GM23248 (cell line): Measurements from ENCODE around the gene CCL23. TPM values are rescaled to one million over a fixed set of nuclear protein-coding genes. Genes with fewer than 3 reads are reported as not detected.

Experiments
- DNase-seq: peaks from one replicate; pipeline ENCODE4 v3.0.0-alpha.2; 2015
- H2AFZ ChIP-seq: fragments of 200-600 bp; sonication (generic); 2 replicates; pipeline ENCODE4 v1.6.1; 2016; ENCODE audit warnings: antibody characterized with exemption
- H3F3A ChIP-seq: fragments of 200-600 bp; sonication (generic); 2 replicates; pipeline ENCODE4 v1.6.1; 2016; ENCODE audit warnings: mild to moderate bottlenecking, antibody characterized with exemption, mixed run types; ENCODE audit not compliant: insufficient read depth
- H3K27ac ChIP-seq: fragments of 200-600 bp; sonication (generic); 2 replicates; pipeline ENCODE4 v1.5.1; 2016; ENCODE audit warnings: mild to moderate bottlenecking
- H3K27me3 ChIP-seq: fragments of 200-600 bp; sonication (generic); replicated peaks from 2 replicates; pipeline ENCODE4 v1.6.1; 2016; ENCODE audit warnings: mild to moderate bottlenecking; ENCODE audit not compliant: insufficient read depth
- H3K36me3 ChIP-seq: fragments of 200-600 bp; sonication (generic); 2 replicates; pipeline ENCODE4 v1.6.1; 2016; ENCODE audit warnings: low read depth, mild to moderate bottlenecking
- H3K4me1 ChIP-seq: fragments of 200-600 bp; sonication (generic); 2 replicates; pipeline ENCODE4 v1.6.1; 2016; ENCODE audit warnings: mild to moderate bottlenecking; ENCODE audit not compliant: insufficient read depth
- H3K4me2 ChIP-seq: fragments of 200-600 bp; sonication (generic); one replicate; pipeline ENCODE4 v1.6.1; 2016; ENCODE audit warnings: mild to moderate bottlenecking; ENCODE audit not compliant: unreplicated experiment
- H3K4me3 ChIP-seq: fragments of 200-600 bp; sonication (generic); 2 replicates; pipeline ENCODE4 v1.5.1; 2016; ENCODE audit warnings: mild to moderate bottlenecking
- H3K79me2 ChIP-seq: fragments of 200-600 bp; sonication (generic); 2 replicates; pipeline ENCODE4 v1.6.1; 2016; ENCODE audit warnings: mild to moderate bottlenecking; ENCODE audit not compliant: insufficient read depth
- H3K9ac ChIP-seq: fragments of 200-600 bp; sonication (generic); 2 replicates; pipeline ENCODE4 v1.6.1; 2016; ENCODE audit warnings: mild to moderate bottlenecking
- H3K9me2 ChIP-seq: fragments of 200-600 bp; sonication (generic); 2 replicates; pipeline ENCODE4 v1.6.1; 2016; ENCODE audit warnings: mixed run types, mild to moderate bottlenecking, moderate library complexity; ENCODE audit not compliant: insufficient read depth
- H3K9me3 ChIP-seq: fragments of 200-600 bp; sonication (generic); one replicate; pipeline ENCODE4 v1.6.1; 2017; ENCODE audit warnings: low read depth
- H4K20me1 ChIP-seq: fragments of 200-600 bp; sonication (generic); 2 replicates; pipeline ENCODE4 v1.6.0; 2016; ENCODE audit not compliant: insufficient read depth
- EZH2 ChIP-seq: fragments of 200-600 bp; sonication (generic); IDR thresholded peaks from 2 replicates; pipeline ENCODE4 v1.6.1; 2018; ENCODE audit warnings: antibody characterized with exemption, mild to moderate bottlenecking; ENCODE audit not compliant: insufficient read depth, poor library complexity, severe bottlenecking
- EZH2phosphoT487 ChIP-seq: fragments of 200-600 bp; sonication (generic); IDR thresholded peaks from 2 replicates; pipeline ENCODE4 v1.6.1; 2018; ENCODE audit warnings: antibody characterized with exemption, moderate library complexity, mild to moderate bottlenecking, low read depth; ENCODE audit not compliant: insufficient read depth
- WGBS, 2 experiments: methylation state at CpG; one replicate each; pipeline ENCODE4 v1.1.6; 2015 to 2017; ENCODE audit warnings: low lambda C conversion rate in 2 of 2, low coverage in 1 of 2; ENCODE audit errors: missing lambda C conversion rate in 2 of 2; 5-methylcytosine and 5-hydroxymethylcytosine counted together
- in situ Hi-C: fragments of 300-500 bp; cut with MboI; formaldehyde crosslinking; loops from 2 replicates; pipeline ENCODE4 v1.15.0; 2020
- polyA plus RNA-seq: library from polyadenylated mRNA; unstranded; fragments of >200 nt; fragmentation: Nextera tagmentation; extraction: Ambion mirVana; gene quantifications from 2 replicates; pipeline ENCODE4 v1.2.1, GENCODE V29; 2016
- total RNA-seq: library from RNA; depleted of rRNA; stranded (reverse); fragments of >200 nt; shearing (Covaris generic); gene quantifications from 2 replicates; pipeline ENCODE4 v1.2.3, GENCODE V29; 2014; rRNA removed

The CCL23 gene
- total and polyA plus RNA-seq, 2 experiments from 2014 or later: not detected

- Histone ChIP-seq H3F3A (no peaks in the 10 kb centered on the region), H3K9ac (no peak overlapping the region), H3K36me3 (no peaks in the 10 kb centered on the region), H4K20me1 (no peaks in the 10 kb centered on the region), H3K4me2 (no peak overlapping the region), H3K79me2 (no peaks in the 10 kb centered on the region), H2AFZ (no peak overlapping the region), H3K9me3 (no peaks in the 10 kb centered on the region), H3K27me3 (peaks cover 11% of the 10 kb centered on the region; the same call in 1 of the 2 replicates), H3K27ac (no peak overlapping the region), H3K9me2 (no peaks in the 10 kb centered on the region), H3K4me1 (no peaks in the 10 kb centered on the region), H3K4me3 (no peak overlapping the region)
- TF ChIP-seq EZH2phosphoT487 (no peak), EZH2 (no peak)
- no peak for DNase-seq
- WGBS, 2 experiments: 64% methylated on average over 7 of the region's 7 CpGs
- in situ Hi-C loops: loop anchor here (25.0 kb wide), 1 partner anchor 497 kb away; no protein-coding TSS in a partner anchor
Measured at GRCh38 chr17:35965272-35965671, 52.5 kb downstream of the CCL23 start.

- in situ Hi-C loops: loop anchor here (25.0 kb wide), 1 partner anchor 499 kb away; no protein-coding TSS in a partner anchor
- H3K79me2 ChIP-seq: no peaks in the 10 kb centered on the region
- no peak overlapping the region for H3K9ac ChIP-seq
- no peaks in the 10 kb centered on the region for H3K9me3 ChIP-seq
- H4K20me1 ChIP-seq: no peaks in the 10 kb centered on the region
- no peaks in the 10 kb centered on the region for H3K36me3 ChIP-seq
- H3F3A ChIP-seq: no peaks in the 10 kb centered on the region
- no peak overlapping the region for H3K27ac ChIP-seq
- no peak for TF ChIP-seq EZH2phosphoT487
- TF ChIP-seq EZH2: no peak
- no peak for DNase-seq
- WGBS, 2 experiments: 71 to 74% methylated on average over 6 of the region's 6 CpGs
- peaks cover 13% of the 10 kb centered on the region; the same call in 1 of the 2 replicates for H3K27me3 ChIP-seq
- H2AFZ ChIP-seq: no peak overlapping the region
- no peaks in the 10 kb centered on the region for H3K4me1 ChIP-seq
- H3K4me2 ChIP-seq: no peak overlapping the region
- H3K9me2 ChIP-seq: no peaks in the 10 kb centered on the region
- H3K4me3 ChIP-seq: no peak overlapping the region
Measured at GRCh38 chr17:35963663-35964062, 54.1 kb downstream of the CCL23 start.

Other genes with a start within 250 kb of the CCL23 start
- gene MMP28, start 222.3 kb downstream of the CCL23 start, total RNA-seq: not detected in 2 replicates
- 0.25 TPM in 1 of 2 replicates, not detected in the other for gene MMP28, start 222.3 kb downstream of the CCL23 start, polyA plus RNA-seq
- gene TAF15, start 208.5 kb downstream of the CCL23 start, total RNA-seq: 27.5 and 39.3 TPM in 2 replicates
- 7.0 and 9.2 TPM in 2 replicates for gene TAF15, start 208.5 kb downstream of the CCL23 start, polyA plus RNA-seq
- gene HEATR9, start 149.1 kb downstream of the CCL23 start, total RNA-seq: not detected in 2 replicates
- not detected in 2 replicates for gene HEATR9, start 149.1 kb downstream of the CCL23 start, polyA plus RNA-seq
- gene CCL5, start 137.6 kb downstream of the CCL23 start, total RNA-seq: not detected in 2 replicates
- not detected in 2 replicates for gene CCL5, start 137.6 kb downstream of the CCL23 start, polyA plus RNA-seq
- gene RDM1, start 87.2 kb downstream of the CCL23 start, total RNA-seq: not detected in 2 replicates
- not detected in 2 replicates for gene RDM1, start 87.2 kb downstream of the CCL23 start, polyA plus RNA-seq
- not detected in 2 replicates for gene LYZL6, start 74.3 kb downstream of the CCL23 start, total RNA-seq
- not detected in 2 replicates for gene LYZL6, start 74.3 kb downstream of the CCL23 start, polyA plus RNA-seq
- gene CCL16, start 36.5 kb downstream of the CCL23 start, total RNA-seq: not detected in 2 replicates
- gene CCL16, start 36.5 kb downstream of the CCL23 start, polyA plus RNA-seq: not detected in 2 replicates
- not detected in 2 replicates for gene CCL14, start 31.2 kb downstream of the CCL23 start, total RNA-seq
- not detected in 2 replicates for gene CCL14, start 31.2 kb downstream of the CCL23 start, polyA plus RNA-seq
- gene CCL15, start 16.4 kb downstream of the CCL23 start, total RNA-seq: not detected in 2 replicates
- not detected in 2 replicates for gene CCL15, start 16.4 kb downstream of the CCL23 start, polyA plus RNA-seq
- gene CCL18, start 46.3 kb upstream of the CCL23 start, total RNA-seq: not detected in 2 replicates
- not detected in 2 replicates for gene CCL18, start 46.3 kb upstream of the CCL23 start, polyA plus RNA-seq
- not detected in 2 replicates for gene CCL3, start 72.2 kb upstream of the CCL23 start, total RNA-seq
- gene CCL3, start 72.2 kb upstream of the CCL23 start, polyA plus RNA-seq: not detected in 2 replicates
- gene CCL4, start 85.9 kb upstream of the CCL23 start, total RNA-seq: not detected in 2 replicates
- gene CCL4, start 85.9 kb upstream of the CCL23 start, polyA plus RNA-seq: not detected in 2 replicates
- gene TBC1D3B, start 158.7 kb upstream of the CCL23 start, total RNA-seq: not detected in 2 replicates
- 0.64 and 1.0 TPM in 2 replicates for gene TBC1D3B, start 158.7 kb upstream of the CCL23 start, polyA plus RNA-seq
- not detected in 2 replicates for gene CCL3L1, start 178.8 kb upstream of the CCL23 start, total RNA-seq
- 0.52 TPM in 1 of 2 replicates, not detected in the other for gene CCL3L1, start 178.8 kb upstream of the CCL23 start, polyA plus RNA-seq
- gene CCL4L2, start 193.1 kb upstream of the CCL23 start, total RNA-seq: 7.6 TPM in 1 of 2 replicates, not detected in the other
- gene CCL4L2, start 193.1 kb upstream of the CCL23 start, polyA plus RNA-seq: 0.69 TPM in 1 of 2 replicates, not detected in the other
- gene TBC1D3I, start 246.6 kb upstream of the CCL23 start, total RNA-seq: not detected in 2 replicates
- not detected in 2 replicates for gene TBC1D3I, start 246.6 kb upstream of the CCL23 start, polyA plus RNA-seq